K562 (cell line): ENCODE data around the gene TBCC. TPM values are rescaled to one million over a fixed set of nuclear protein-coding genes. Genes with fewer than 3 reads are reported as not detected.

Source experiments
- E2F4 ChIP-seq: sonication (generic); formaldehyde crosslinking; IDR thresholded peaks from 2 replicates; pipeline ENCODE4 v1.8.0; 2022; ENCODE audit warnings: mild to moderate bottlenecking, low read depth, missing genetic modification reagents
- E2F6 ChIP-seq, 2 experiments: IDR thresholded peaks; 2 replicates each; pipeline ENCODE4 v1.6.1; 2011; ENCODE audit warnings: borderline replicate concordance in 1 of 2, control low read depth in 1 of 2, low read depth in 1 of 2, low read length in 1 of 2, mild to moderate bottlenecking in 1 of 2, mixed read lengths in 1 of 2, moderate library complexity in 1 of 2; ENCODE audit not compliant: insufficient read depth in 1 of 2, insufficient read length in 1 of 2, poor library complexity in 1 of 2, severe bottlenecking in 1 of 2; ENCODE audit errors: extremely low read depth in 1 of 2
- HNRNPL ChIP-seq: fragments of 200-400 bp; formaldehyde crosslinking; IDR thresholded peaks from 2 replicates; pipeline ENCODE4 v1.6.1; 2017; ENCODE audit warnings: low read depth, mild to moderate bottlenecking, low read length
- NEUROD1 ChIP-seq: fragments of 150-350 bp; IDR thresholded peaks from 2 replicates; pipeline ENCODE4 v1.6.1; 2014; ENCODE audit warnings: borderline replicate concordance, low read length, low read depth; ENCODE audit not compliant: partially characterized antibody
- PYGO2 ChIP-seq: fragments of 450-650 bp; IDR thresholded peaks from 2 replicates; pipeline ENCODE4 v1.6.1; 2016; ENCODE audit warnings: mild to moderate bottlenecking, missing genetic modification characterization, moderate library complexity, missing compliant biosample characterization
- SAFB2 ChIP-seq: fragments of 200-400 bp; formaldehyde crosslinking; IDR thresholded peaks from 2 replicates; pipeline ENCODE4 v1.6.1; 2018; ENCODE audit warnings: borderline replicate concordance, low read length, low read depth, moderate library complexity; ENCODE audit not compliant: severe bottlenecking
- TEAD4 ChIP-seq, 2 experiments: sonication (generic) in 1 of 2; formaldehyde crosslinking in 1 of 2; IDR thresholded peaks; 2 replicates each; pipeline versions ENCODE4 v1.6.1 to v1.8.0; 2012 to 2022; ENCODE audit warnings: borderline replicate concordance in 1 of 2, inconsistent platforms in 1 of 2, low read length in 1 of 2, mild to moderate bottlenecking in 1 of 2, missing genetic modification reagents in 1 of 2
- TFAM ChIP-seq: fragments of 250-450 bp; sonication (Bioruptor Pico); conservative IDR thresholded peaks from 2 replicates; pipeline ENCODE4 v1.5.0; 2021; ENCODE audit warnings: mild to moderate bottlenecking, moderate library complexity
- TRIM28 ChIP-seq: fragments of 450-650 bp; IDR thresholded peaks from 2 replicates; pipeline ENCODE4 v1.6.1; 2017
- ZC3H4 ChIP-seq: sonication (generic); formaldehyde crosslinking; IDR thresholded peaks from 2 replicates; pipeline ENCODE4 v1.9.0; 2021; ENCODE audit warnings: missing genetic modification reagents, borderline replicate concordance
- ZC3H8 ChIP-seq: fragments of 450-650 bp; IDR thresholded peaks from 2 replicates; pipeline ENCODE4 v1.6.1; 2017
- ZNF12 ChIP-seq: sonication (generic); formaldehyde crosslinking; IDR thresholded peaks from 2 replicates; pipeline ENCODE4 v1.4.0; 2020; ENCODE audit warnings: mild to moderate bottlenecking, missing genetic modification reagents
- ZNF143 ChIP-seq: sonication (generic); formaldehyde crosslinking; IDR thresholded peaks from 2 replicates; pipeline ENCODE4 v1.9.0; 2022; ENCODE audit warnings: mild to moderate bottlenecking, missing genetic modification reagents
- ZNF79 ChIP-seq: fragments of 250-450 bp; sonication (Bioruptor Pico); IDR thresholded peaks from 2 replicates; pipeline ENCODE4 v1.4.0; 2020; ENCODE audit warnings: low read depth, mild to moderate bottlenecking, moderate library complexity
- polyA plus RNA-seq, 8 experiments: library from polyadenylated mRNA; depleted of rRNA in 4 of 8; stranded (reverse) in 5 of 8; unstranded in 3 of 8; fragments of >200 nt; fragmentation: Nextera tagmentation in 2 of 8; fragmentation: Illumina TruSeq in 1 of 8; extraction: Ambion mirVana in 2 of 8; extraction: Trizol in 1 of 8; gene quantifications; 2 replicates each; pipeline versions ENCODE4 v1.2.1 to v1.2.3, GENCODE V29; 2011 to 2014; ENCODE audit warnings: inconsistent platforms in 1 of 8, missing spikeins in 1 of 8
- total RNA-seq, 7 experiments: library from RNA; depleted of rRNA in 6 of 7; stranded (reverse); fragments of >200 nt in 6 of 7; fragmentation: Illumina TruSeq in 2 of 7; extraction: Trizol in 2 of 7; gene quantifications; 2 replicates each; pipeline versions ENCODE4 v1.2.1 to v1.2.3, GENCODE V29; 2011 to 2021; ENCODE audit warnings: low replicate concordance in 1 of 7

TBCC gene
- total and polyA plus RNA-seq, 9 of the 15 experiments (the other 6 are each of a cell fraction or from before 2014, with no cell fraction given) = 2.8 to 34.1 (median 23.3) TPM

GRCh38 chr6:42783177-42783875 is 37.4 kb upstream of the TBCC start (continued):
- TF ChIP-seq NEUROD1 (peak; percentile 61), ZNF79 (CRISPR knock-in tag) (no peak), PYGO2 (no peak), ZC3H8 (no peak), SAFB2 (no peak), E2F6 (IDR thresholded peaks at IDR 0.05; ENCODE audit: borderline replicate concordance in 1 of 2, extremely low read depth in 1 of 2, insufficient read depth in 1 of 2, insufficient read length in 1 of 2, low read depth in 1 of 2, low read length in 1 of 2, poor library complexity in 1 of 2, severe bottlenecking in 1 of 2) (peak; percentile 54 to 68), ZNF12 (CRISPR knock-in tag) (peak; percentile 69; the same call in 1 of the 2 replicates), TEAD4 (IDR thresholded peaks at IDR 0.05; ENCODE audit: low read length) (no peak), TEAD4 (CRISPR knock-in tag; IDR thresholded peaks at IDR 0.05; ENCODE audit: borderline replicate concordance) (no peak), HNRNPL (peak; percentile 63; the same call in 1 of the 2 replicates), E2F4 (no peak), TFAM (CRISPR knock-in tag) (no peak), ZNF143 (CRISPR knock-in tag) (0 out of 2 replicates have a peak, but pooled peaks have one; percentile 42), ZC3H4 (CRISPR knock-in tag) (peak; percentile 61; the same call in 1 of the 2 replicates), TRIM28 (no peak)
